ENCODE measurements around the gene S100A2. TPM values are rescaled to one million over a fixed set of nuclear protein-coding genes. Genes with fewer than 3 reads are reported as not detected.
"Not testable (repeated sequence)": the region's sequence is repeated elsewhere in the genome, so short reads cannot be mapped to it uniquely, and the experiment has no call there.

The S100A2 gene
- total and polyA plus RNA-seq, 5 donors from 2014 or later, result not detected

DNA sequence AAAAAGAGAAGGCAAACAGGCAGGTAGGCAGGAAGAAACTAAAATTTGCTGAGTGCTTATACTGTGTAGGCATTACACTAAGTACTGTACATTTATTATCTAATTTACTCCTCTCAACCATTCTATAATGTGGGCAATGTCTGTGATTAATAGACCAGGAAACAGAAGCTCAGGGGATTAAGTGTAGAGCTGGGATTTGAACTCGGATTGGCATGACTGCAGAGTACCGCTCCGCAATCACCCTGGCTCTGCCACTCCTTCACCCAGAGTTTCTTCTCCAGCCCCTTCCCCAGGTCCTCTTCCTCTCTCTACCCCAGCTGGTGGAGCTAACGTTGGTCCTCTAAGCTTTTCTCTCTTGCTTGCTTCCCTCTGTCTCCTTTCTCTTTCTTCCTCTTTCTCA lies 11.5 kb upstream of the S100A2 start:
- DNase-seq (no peak), ATAC-seq (ENCODE audit: low read depth in 2 of 2) (no peak)
- H3K27ac Mint-ChIP-seq, result no peak overlapping the region
- Histone ChIP-seq H3K9me3 (ENCODE audit: control insufficient read depth in 2 of 2, low read length in 2 of 2) (no peaks in the 10 kb centered on the region), H3K4me1 (ENCODE audit: control insufficient read depth, insufficient read depth, low read length, poor library complexity, severe bottlenecking) (no peaks in the 10 kb centered on the region), H3K36me3 (ENCODE audit: control insufficient read depth, insufficient read depth, low read length) (no peaks in the 10 kb centered on the region), H3K4me3 (ENCODE audit: low read depth, low read length) (no peak overlapping the region), H3K27ac (ENCODE audit: insufficient read depth, low read length, poor library complexity, severe bottlenecking) (no peak overlapping the region), H3K27me3 (ENCODE audit: control insufficient read depth, insufficient read depth, low read length) (peaks cover 14% of the 10 kb centered on the region)
- no peaks in the 10 kb centered on the region for H3K36me3 Mint-ChIP-seq
- no peaks in the 10 kb centered on the region for H3K9me3 Mint-ChIP-seq
- H3K27me3 Mint-ChIP-seq, result peaks cover 37% of the 10 kb centered on the region
- no peak overlapping the region for H3K4me3 Mint-ChIP-seq
- H3K4me1 Mint-ChIP-seq, result peaks cover 0 to 9% (median 2%) of the 10 kb centered on the region in 4 donors

DNA sequence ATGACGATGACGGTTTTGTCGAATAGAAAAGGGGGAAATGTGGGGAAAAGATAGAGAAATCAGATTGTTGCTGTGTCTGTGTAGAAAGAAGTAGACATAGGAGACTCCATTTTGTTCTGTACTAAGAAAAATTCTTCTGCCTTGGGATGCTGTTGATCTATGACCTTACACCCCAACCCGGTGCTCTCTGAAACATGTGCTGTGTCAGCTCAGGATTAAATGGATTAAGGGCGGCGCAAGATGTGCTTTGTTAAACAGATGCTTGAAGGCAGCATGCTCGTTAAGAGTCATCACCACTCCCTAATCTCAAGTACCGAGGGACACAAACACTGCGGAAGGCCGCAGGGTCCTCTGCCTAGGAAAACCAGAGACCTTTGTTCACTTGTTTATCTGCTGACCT lies 9.9 kb upstream of the S100A2 start:
- H3K4me3 ChIP-seq (ENCODE audit: low read depth, low read length); DNase-seq; H3K4me1 Mint-ChIP-seq; H3K4me3 Mint-ChIP-seq; H3K27ac Mint-ChIP-seq; H3K36me3 ChIP-seq (ENCODE audit: control insufficient read depth, insufficient read depth, low read length); H3K4me1 ChIP-seq (ENCODE audit: control insufficient read depth, insufficient read depth, low read length, poor library complexity, severe bottlenecking); H3K9me3 ChIP-seq (ENCODE audit: control insufficient read depth in 2 of 2, low read length in 2 of 2); H3K36me3 Mint-ChIP-seq; H3K27ac ChIP-seq (ENCODE audit: insufficient read depth, low read length, poor library complexity, severe bottlenecking); ATAC-seq (ENCODE audit: low read depth in 2 of 2); H3K9me3 Mint-ChIP-seq: not testable (repeated sequence)
- peaks cover 14% of the 10 kb centered on the region for H3K27me3 ChIP-seq (ENCODE audit: control insufficient read depth, insufficient read depth, low read length)
- peaks cover 37% of the 10 kb centered on the region for H3K27me3 Mint-ChIP-seq

DNA sequence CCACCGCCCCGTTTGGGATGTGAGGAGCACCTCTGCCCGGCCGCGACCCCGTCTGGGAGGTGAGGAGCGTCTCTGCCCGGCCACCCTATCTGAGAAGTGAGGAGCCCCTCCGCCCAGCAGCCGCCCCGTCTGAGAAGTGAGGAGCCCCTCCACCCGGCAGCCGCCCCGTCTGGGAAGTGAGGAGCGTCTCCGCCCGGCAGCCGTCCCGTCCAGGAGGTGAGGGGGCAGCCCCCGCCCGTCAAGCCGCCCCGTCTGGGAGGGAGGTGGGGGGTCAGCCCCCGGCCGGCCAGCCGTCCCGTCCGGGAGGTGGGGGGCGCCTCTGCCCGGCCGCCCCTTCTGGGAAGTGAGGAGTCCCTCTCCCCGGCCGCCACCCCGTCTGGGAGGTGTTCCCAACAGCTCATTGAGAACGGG lies 9.4 kb upstream of the S100A2 start:
- H3K36me3 ChIP-seq (ENCODE audit: control insufficient read depth, insufficient read depth, low read length); H3K4me1 ChIP-seq (ENCODE audit: control insufficient read depth, insufficient read depth, low read length, poor library complexity, severe bottlenecking); H3K27ac ChIP-seq (ENCODE audit: insufficient read depth, low read length, poor library complexity, severe bottlenecking); H3K4me3 ChIP-seq (ENCODE audit: low read depth, low read length); ATAC-seq (ENCODE audit: low read depth in 2 of 2); H3K4me1 Mint-ChIP-seq; DNase-seq; H3K36me3 Mint-ChIP-seq; H3K9me3 ChIP-seq (ENCODE audit: control insufficient read depth in 2 of 2, low read length in 2 of 2); H3K27ac Mint-ChIP-seq; H3K4me3 Mint-ChIP-seq; H3K9me3 Mint-ChIP-seq: not testable (repeated sequence)
- H3K27me3 ChIP-seq (ENCODE audit: control insufficient read depth, insufficient read depth, low read length), result peaks cover 14% of the 10 kb centered on the region
- peaks cover 36% of the 10 kb centered on the region for H3K27me3 Mint-ChIP-seq

DNA sequence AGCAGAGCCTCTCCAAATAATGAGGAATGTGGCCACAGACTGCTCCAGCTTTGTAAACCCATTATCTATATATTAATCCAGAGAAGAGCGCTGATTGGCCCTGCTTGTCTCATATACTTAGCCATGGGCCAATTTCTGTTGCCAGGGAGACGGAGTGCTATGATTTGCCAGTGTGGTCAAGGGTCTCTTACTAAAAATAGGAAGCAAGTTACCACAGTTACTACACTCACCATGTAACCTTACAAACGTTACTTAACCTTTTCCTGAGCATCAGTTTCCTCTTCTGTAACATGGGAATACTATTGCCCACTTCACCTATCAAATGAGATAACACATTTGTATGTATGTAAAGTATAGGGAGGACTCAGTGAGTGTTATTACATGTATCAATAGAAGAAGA lies 7.7 kb upstream of the S100A2 start:
- Histone ChIP-seq H3K36me3 (ENCODE audit: control insufficient read depth, insufficient read depth, low read length) (no peaks in the 10 kb centered on the region), H3K4me3 (ENCODE audit: low read depth, low read length) (no peak overlapping the region), H3K27me3 (ENCODE audit: control insufficient read depth, insufficient read depth, low read length) (peaks cover 12% of the 10 kb centered on the region), H3K4me1 (ENCODE audit: control insufficient read depth, insufficient read depth, low read length, poor library complexity, severe bottlenecking) (peaks cover 6% of the 10 kb centered on the region), H3K9me3 (ENCODE audit: control insufficient read depth in 2 of 2, low read length in 2 of 2) (no peaks in the 10 kb centered on the region), H3K27ac (ENCODE audit: insufficient read depth, low read length, poor library complexity, severe bottlenecking) (no peak overlapping the region)
- H3K27ac Mint-ChIP-seq, result no peak overlapping the region
- H3K36me3 Mint-ChIP-seq, result no peaks in the 10 kb centered on the region
- DNase-seq (no peak), ATAC-seq (ENCODE audit: low read depth in 2 of 2) (no peak)
- H3K4me3 Mint-ChIP-seq, result no peak overlapping the region
- peaks cover 31% of the 10 kb centered on the region for H3K27me3 Mint-ChIP-seq
- H3K4me1 Mint-ChIP-seq, result peaks cover 0 to 20% (median 9%) of the 10 kb centered on the region in 4 donors
- H3K9me3 Mint-ChIP-seq, result no peaks in the 10 kb centered on the region

DNA sequence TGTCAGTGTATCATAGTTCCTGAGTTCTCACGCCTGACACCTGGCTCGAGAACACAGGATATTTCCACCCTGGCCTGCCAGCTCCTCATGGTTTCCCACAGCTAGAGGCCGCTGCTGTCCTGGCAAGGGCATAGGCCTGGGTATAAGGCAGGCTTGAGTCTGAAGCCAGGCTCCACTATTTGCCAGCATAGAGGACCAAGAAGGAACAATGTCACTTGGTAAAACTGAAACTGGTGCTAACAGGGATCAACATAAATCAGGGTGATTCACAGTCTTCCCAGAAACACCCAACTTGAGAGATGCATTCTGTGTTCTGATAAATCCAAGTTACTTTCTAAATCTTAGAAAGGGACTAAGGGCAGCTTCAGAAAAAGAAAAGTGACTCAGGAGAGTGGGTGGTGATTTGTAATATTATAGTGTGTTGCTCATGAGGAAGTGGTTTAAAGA lies 6.9 kb upstream of the S100A2 start:
- no peaks in the 10 kb centered on the region for H3K9me3 ChIP-seq (ENCODE audit: control insufficient read depth in 2 of 2, low read length in 2 of 2)
- peak in 2 of 3 donors; percentile 39 to 70 for DNase-seq
- H3K4me1 ChIP-seq (ENCODE audit: control insufficient read depth, insufficient read depth, low read length, poor library complexity, severe bottlenecking), result peaks cover 13% of the 10 kb centered on the region
- Mint-ChIP-seq H3K27ac (no peak overlapping the region), H3K4me3 (no peak overlapping the region), H3K9me3 (no peaks in the 10 kb centered on the region), H3K36me3 (no peaks in the 10 kb centered on the region), H3K4me1 (peaks cover 0 to 27% (median 16%) of the 10 kb centered on the region in 4 donors), H3K27me3 (peaks cover 25% of the 10 kb centered on the region)
- no peak overlapping the region for H3K4me3 ChIP-seq (ENCODE audit: low read depth, low read length)
- H3K27me3 ChIP-seq (ENCODE audit: control insufficient read depth, insufficient read depth, low read length), result peaks cover 6% of the 10 kb centered on the region
- ATAC-seq (ENCODE audit: low read depth in 2 of 2), result peak; percentile 57 to 79
- H3K36me3 ChIP-seq (ENCODE audit: control insufficient read depth, insufficient read depth, low read length), result no peaks in the 10 kb centered on the region
- no peak overlapping the region for H3K27ac ChIP-seq (ENCODE audit: insufficient read depth, low read length, poor library complexity, severe bottlenecking)

DNA sequence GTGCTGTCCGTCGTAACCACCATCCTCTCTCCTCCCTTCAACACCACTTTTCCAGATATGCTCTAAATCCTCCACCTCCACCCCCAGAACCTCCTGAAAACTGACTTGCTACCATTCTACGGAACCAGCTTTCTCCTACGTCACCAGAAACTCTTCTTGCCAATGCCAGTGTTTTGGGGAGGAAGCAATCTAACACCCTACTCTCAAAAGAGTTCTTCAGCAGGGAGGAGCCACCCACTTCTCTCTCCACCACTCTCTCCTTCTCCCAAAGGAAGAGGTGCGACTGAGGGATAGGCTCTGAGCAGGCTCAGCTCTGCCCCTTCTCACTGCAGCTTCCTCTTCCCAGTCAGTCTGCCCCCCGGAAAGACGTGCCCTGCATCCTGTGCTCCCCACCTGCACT lies 6.1 kb upstream of the S100A2 start:
- H3K4me3 Mint-ChIP-seq, result no peak overlapping the region
- peaks cover 18% of the 10 kb centered on the region for H3K27me3 Mint-ChIP-seq
- H3K27me3 ChIP-seq (ENCODE audit: control insufficient read depth, insufficient read depth, low read length), result peaks cover 2% of the 10 kb centered on the region
- no peak overlapping the region for H3K27ac ChIP-seq (ENCODE audit: insufficient read depth, low read length, poor library complexity, severe bottlenecking)
- H3K36me3 ChIP-seq (ENCODE audit: control insufficient read depth, insufficient read depth, low read length), result no peaks in the 10 kb centered on the region
- H3K9me3 Mint-ChIP-seq, result no peaks in the 10 kb centered on the region
- peaks cover 21% of the 10 kb centered on the region for H3K4me1 ChIP-seq (ENCODE audit: control insufficient read depth, insufficient read depth, low read length, poor library complexity, severe bottlenecking)
- peak overlapping the region in 1 of 3 donors; percentile 4 for H3K27ac Mint-ChIP-seq
- H3K36me3 Mint-ChIP-seq, result no peaks in the 10 kb centered on the region
- DNase-seq, result no peak
- no peak for ATAC-seq (ENCODE audit: low read depth in 2 of 2)
- H3K4me1 Mint-ChIP-seq, result peaks cover 0 to 34% (median 21%) of the 10 kb centered on the region in 4 donors
- H3K9me3 ChIP-seq (ENCODE audit: control insufficient read depth in 2 of 2, low read length in 2 of 2), result no peaks in the 10 kb centered on the region
- no peak overlapping the region for H3K4me3 ChIP-seq (ENCODE audit: low read depth, low read length)

DNA sequence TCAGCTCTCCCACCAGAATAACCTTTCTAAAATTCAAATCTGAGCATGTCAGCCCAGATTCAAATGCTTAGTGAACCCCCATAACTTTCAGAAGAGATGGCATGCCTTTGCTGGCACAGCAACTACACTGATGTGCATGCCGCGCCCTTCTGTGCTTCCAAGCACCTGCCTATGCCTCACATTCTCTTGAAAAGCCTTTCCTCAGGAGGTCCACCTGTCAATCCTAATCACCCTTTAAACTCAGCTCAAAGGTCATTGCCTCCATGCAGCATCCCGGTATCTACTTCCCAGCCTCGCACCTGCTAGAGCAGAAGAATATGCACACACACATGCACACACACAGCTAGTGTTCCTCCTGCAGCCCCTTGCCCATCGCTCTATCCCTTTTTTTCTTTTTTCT lies 5.2 kb upstream of the S100A2 start:
- Mint-ChIP-seq H3K27ac (peak overlapping the region in 1 of 3 donors; percentile 62), H3K4me1 (peaks cover 0 to 42% (median 28%) of the 10 kb centered on the region in 4 donors), H3K4me3 (no peak overlapping the region), H3K9me3 (no peaks in the 10 kb centered on the region), H3K27me3 (peaks cover 10% of the 10 kb centered on the region), H3K36me3 (no peaks in the 10 kb centered on the region)
- peaks cover under 1% of the 10 kb centered on the region for H3K27me3 ChIP-seq (ENCODE audit: control insufficient read depth, insufficient read depth, low read length)
- H3K27ac ChIP-seq (ENCODE audit: insufficient read depth, low read length, poor library complexity, severe bottlenecking), result no peak overlapping the region
- H3K36me3 ChIP-seq (ENCODE audit: control insufficient read depth, insufficient read depth, low read length), result no peaks in the 10 kb centered on the region
- ATAC-seq (ENCODE audit: low read depth in 2 of 2) (no peak), DNase-seq (no peak)
- H3K4me1 ChIP-seq (ENCODE audit: control insufficient read depth, insufficient read depth, low read length, poor library complexity, severe bottlenecking), result peaks cover 30% of the 10 kb centered on the region
- no peak overlapping the region for H3K4me3 ChIP-seq (ENCODE audit: low read depth, low read length)
- H3K9me3 ChIP-seq (ENCODE audit: control insufficient read depth in 2 of 2, low read length in 2 of 2), result no peaks in the 10 kb centered on the region

DNA sequence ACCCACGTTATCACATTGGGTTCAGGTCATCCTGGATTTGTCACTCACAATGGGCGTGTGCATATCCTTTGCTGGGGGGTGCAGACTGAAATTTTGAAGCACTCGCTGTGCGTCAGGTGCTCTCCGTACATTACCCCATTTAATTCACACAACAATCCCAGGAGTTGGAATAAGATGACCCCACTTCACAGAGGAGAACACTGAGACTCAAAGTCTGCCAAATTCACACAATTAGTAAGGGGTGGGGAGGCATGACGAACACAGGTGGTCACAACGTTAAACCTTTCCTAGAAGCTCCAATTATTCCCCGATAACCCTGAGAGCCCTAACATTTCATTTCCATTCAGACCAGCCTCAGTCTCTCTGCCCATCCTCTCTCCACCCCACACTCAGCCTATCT lies 3.8 kb upstream of the S100A2 start:
- Histone ChIP-seq H3K4me3 (ENCODE audit: low read depth, low read length) (no peak overlapping the region), H3K36me3 (ENCODE audit: control insufficient read depth, insufficient read depth, low read length) (no peaks in the 10 kb centered on the region), H3K27ac (ENCODE audit: insufficient read depth, low read length, poor library complexity, severe bottlenecking) (no peak overlapping the region), H3K27me3 (ENCODE audit: control insufficient read depth, insufficient read depth, low read length) (no peaks in the 10 kb centered on the region), H3K9me3 (ENCODE audit: control insufficient read depth in 2 of 2, low read length in 2 of 2) (no peaks in the 10 kb centered on the region), H3K4me1 (ENCODE audit: control insufficient read depth, insufficient read depth, low read length, poor library complexity, severe bottlenecking) (peaks cover 36% of the 10 kb centered on the region)
- H3K4me3 Mint-ChIP-seq, result no peak overlapping the region
- peak overlapping the region in 1 of 3 donors; percentile 36 for H3K27ac Mint-ChIP-seq
- H3K4me1 Mint-ChIP-seq, result peaks cover 0 to 50% (median 31%) of the 10 kb centered on the region in 4 donors
- DNase-seq (no peak), ATAC-seq (ENCODE audit: low read depth in 2 of 2) (no peak)
- no peaks in the 10 kb centered on the region for H3K9me3 Mint-ChIP-seq
- peaks cover 10% of the 10 kb centered on the region for H3K27me3 Mint-ChIP-seq
- no peaks in the 10 kb centered on the region for H3K36me3 Mint-ChIP-seq
